HG03139 (cell line): ENCODE results near the gene PRKCI.
"Not testable (repeated sequence)": the region's sequence is repeated elsewhere in the genome, so short reads cannot be mapped to it uniquely, and the experiment has no call there.

ENCODE experiments used
- ATAC-seq: cut with Tn5 transposase; IDR thresholded peaks from one replicate; pipeline ENCODE4 v1.9.1; 2021; ENCODE audit not compliant: unreplicated experiment

Gene PRKCI

DNA sequence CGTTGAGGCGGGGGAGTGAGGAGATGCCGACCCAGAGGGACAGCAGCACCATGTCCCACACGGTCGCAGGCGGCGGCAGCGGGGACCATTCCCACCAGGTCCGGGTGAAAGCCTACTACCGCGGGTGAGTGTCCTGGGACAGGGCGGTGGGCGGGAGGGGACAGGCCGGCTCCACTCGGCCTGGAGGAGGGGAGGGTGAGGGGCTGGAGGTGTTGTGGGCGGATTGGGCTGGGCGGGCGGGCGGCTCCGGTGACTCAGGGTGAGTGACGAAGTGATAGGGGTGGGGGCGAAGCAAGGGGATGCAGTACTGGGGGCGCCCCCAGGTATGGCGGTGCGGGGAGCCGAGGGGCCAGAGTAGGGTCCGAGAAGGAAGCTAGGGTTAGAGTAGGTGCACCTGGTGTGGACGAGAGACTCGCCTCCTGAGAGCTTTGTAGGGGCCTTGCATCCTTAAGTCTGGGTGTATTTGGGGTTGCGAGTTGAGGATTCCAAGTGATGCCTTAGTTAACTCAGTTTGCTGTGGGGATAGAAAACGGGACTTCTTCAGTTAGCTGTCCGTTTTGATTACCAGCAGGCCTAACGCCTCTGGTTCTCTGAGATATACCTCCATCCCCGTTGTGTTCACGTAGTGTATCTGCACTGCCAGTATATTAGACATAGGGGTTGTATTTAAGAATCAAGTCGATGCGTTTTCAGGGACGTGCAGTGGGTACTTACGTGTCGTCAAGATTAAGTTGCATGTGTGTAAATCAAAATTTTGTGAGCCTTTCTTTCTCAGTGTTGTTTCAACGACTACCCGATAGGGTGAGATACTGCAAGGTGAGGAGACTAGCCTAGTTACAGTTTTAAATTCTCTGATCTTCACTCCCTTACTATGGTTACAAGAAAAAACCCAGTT is 670 bp downstream of the PRKCI start:
- ATAC-seq = peak; percentile 23

DNA sequence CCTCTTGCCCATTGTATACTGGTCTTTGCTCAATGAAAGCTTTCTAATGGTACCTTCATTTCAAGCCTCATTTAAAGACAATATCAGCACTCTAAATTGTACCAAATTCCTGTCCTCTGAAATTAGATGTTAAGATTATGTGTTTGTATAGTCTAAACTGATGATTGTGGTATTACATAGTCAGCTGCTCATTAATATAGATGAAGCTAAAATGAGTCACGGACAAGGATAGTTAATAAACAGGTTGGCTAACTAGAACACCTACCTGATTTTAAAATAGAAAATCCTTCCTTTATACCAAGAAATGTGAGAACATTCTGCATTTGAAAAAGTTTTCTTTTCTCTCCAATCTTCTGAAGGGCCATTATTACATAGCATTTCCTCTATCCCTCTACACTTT is 2.9 kb downstream of the PRKCI start:
- no peak for ATAC-seq

DNA sequence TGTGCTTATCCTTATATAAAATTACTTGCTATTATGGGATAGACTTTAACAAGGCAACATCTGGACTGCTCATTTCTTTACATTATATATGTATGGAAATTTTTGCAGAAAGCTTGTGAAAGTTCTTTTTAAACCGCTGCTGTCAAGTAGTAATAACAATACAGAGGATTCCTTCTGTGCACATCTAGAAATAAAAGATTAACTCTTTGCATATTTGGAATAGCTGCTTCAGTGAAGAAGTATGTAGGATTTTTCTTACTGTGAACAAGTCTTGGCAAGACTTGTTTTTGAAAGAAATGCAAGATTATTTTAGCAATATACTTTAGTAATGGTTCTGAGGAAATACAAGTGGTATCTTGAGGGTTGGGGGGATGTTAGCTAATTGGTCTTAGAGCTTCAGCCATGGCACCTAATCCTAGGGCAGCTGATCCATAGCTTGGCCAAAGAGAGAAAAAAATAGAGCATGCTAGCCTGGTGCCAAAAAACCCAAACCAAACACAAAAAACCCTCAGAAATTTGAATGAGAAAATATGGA is 4.3 kb downstream of the PRKCI start:
- no peak for ATAC-seq

DNA sequence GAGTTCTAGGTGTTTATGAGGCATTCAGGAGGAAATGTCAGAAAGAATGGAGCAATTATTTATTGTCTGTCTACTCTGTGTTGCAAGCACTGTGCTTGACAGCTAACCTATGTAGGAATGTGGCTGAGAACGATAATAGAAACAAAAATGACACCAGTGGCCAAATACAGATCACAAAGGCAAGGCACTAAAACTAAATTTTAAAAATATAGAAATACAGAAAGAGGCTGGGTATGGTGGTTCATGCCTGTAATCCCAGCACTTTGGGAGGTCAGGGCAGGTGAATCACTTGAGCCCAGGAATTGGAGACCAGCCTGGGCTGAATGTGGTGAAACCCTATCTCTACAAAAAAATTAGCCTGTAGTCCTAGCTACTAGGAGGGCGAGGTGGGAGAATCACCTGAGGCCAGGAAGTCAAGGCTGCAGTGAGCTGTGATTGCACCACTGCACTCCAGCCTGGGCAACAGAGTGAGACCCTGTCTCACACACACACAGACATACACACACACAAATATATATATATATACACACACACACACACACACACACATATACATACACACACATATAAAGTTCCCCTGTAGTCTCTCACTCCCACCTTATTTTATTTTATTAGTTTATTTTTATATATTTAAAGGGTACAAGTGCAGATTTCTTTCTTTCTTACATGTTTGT is 6.0 kb downstream of the PRKCI start:
- no peak for ATAC-seq

DNA sequence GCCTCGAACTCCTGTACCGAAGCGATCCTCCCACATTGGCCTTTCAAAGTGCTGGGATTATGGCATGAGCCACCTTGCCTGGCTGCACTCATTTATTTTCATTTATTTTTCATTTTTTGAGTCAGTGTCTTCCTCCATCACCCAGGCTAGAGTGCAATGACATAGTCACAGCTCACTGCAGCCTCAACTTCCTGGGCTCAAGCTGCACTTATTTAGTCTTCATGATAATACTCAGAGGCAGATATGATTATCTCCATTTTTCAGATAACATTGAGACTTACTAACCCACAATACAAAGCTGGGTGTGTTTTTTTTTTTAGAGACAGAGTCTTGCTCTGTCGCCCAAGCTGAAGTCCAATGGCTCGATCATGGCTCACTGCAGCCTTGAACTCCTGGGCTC is 10.0 kb downstream of the PRKCI start:
- no peak for ATAC-seq

DNA sequence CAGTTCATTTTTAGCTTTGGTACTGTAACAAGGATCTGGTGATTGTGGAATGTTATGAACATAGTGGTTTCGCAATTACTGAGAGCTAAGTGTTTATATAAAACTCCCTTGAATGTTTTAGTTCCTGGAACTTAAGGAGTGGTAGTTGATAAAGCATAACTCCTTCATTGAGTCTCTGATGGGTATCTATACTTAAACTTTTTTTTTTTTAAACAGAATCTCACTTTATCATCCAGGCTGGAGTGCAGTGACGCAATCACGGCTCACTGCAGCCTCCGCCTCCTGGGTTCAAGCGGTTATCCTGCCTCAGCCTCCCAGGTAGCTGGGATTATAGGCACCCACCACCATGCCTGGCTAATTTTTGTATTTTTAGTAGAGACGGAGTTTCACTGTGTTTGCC is 11.3 kb downstream of the PRKCI start:
- ATAC-seq = no peak

DNA sequence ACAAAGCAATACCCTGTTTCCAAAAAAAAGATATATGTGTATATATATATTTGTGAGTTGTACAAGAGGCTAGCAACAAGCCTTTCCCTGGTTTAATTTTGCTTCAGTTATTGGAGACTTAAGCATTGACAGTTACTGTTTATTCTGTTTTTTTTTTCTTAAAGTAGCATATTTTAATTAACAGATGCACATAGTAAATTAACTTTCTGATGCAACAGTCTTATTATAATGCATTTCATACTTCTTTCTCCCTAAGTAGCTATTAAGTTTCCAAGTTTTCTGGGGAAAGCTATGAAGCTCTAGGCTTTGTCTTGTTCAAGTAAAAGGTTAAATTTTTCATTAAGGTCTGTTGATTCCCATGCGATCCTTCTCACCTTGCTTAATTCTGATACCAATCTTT is 17.9 kb downstream of the PRKCI start:
- no peak for ATAC-seq

DNA sequence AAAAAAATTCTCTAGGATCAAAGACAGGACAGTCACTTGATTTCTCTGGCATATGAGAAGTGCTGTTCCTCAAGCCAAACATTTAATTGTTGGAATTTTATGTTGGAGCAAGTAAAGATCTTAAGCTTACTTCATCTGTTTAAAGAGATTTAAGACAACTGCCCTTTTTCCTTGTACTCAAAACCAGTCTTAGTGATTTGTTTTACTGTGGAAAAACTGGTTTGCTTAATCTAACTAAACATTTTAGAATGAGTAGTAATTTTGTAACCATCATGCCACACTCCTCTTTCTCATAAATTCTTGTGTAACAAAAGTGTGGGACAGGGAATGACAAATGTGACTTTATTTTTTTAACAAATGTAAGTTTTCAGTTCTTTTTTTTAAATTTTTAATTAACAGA is 18.4 kb downstream of the PRKCI start:
- ATAC-seq = no peak

DNA sequence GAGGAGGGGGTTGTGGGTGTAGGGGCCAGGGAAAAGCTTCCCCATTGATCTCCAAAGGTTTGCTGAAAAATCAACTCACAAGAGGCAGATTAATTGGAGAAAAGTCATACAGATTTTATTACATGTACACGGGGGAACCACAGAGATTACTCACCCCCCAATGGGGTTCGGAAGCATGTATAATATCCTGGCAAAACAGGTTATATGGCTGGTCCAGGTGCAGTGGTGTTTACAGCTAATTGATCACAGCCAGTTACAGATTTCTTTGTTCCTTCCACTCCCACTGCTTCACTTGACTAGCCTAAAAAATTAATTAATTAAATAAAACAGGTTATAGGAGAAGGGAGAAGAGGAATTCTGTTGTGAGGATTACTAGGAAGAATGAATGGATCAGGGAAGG is 22.4 kb downstream of the PRKCI start:
- no peak for ATAC-seq

DNA sequence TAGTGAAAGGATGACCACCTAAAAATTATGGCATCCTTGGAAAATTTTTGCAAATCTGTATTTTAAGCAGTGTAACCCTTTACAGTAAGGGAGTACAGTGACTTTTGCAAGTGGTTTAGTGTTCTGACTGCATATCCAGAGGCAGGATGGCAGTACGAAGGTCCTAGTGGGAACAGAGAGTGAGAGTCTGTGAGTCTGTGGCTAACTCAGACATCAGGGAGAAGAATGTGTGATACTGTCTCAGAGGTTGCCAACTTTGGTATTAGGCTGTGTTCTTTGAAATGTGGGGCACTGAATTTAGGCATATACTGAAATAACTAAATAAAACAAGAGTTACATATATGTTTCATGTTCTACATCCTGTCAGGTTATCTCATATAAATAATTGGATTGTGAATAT is 25.7 kb downstream of the PRKCI start:
- ATAC-seq = no peak

DNA sequence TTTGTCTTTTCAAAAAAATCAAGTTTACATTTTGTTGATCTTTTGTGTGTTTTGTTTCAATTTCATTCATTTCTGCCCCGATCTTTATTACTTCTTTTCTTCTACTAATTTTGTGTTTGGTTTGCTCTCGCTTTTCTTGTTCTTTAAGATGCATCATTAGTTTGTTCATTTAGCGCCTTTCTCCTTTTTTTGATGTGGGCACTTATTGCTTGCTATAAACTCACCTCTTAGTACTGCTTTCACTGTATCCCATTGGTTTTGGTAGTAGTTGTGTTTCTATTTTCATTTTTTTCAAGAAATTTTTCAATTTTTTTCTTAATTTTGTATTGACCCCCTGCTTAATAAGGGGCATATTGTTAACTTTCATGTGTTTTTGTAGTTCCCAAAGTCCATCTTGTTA is 34.4 kb downstream of the PRKCI start:
- ATAC-seq = no peak

DNA sequence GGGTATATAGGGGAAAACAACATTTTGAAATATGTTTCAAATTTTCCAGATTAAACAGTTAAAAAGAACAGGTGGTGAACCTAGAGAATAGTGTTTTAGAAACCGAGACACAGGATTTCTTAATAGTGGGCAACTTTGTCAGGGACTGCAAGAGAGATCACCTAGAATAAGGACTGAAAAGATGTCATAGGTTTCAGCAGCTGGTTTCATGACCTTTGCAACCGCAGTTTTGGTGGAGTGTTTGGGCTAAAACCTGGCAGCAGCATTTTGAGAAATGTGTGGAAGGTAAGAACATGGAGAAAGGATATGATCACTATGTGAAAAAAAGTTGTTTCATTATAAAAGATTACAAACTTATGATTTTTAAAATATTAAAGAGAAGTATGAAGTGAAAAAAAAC is 34.9 kb downstream of the PRKCI start:
- ATAC-seq = peak; percentile 55

DNA sequence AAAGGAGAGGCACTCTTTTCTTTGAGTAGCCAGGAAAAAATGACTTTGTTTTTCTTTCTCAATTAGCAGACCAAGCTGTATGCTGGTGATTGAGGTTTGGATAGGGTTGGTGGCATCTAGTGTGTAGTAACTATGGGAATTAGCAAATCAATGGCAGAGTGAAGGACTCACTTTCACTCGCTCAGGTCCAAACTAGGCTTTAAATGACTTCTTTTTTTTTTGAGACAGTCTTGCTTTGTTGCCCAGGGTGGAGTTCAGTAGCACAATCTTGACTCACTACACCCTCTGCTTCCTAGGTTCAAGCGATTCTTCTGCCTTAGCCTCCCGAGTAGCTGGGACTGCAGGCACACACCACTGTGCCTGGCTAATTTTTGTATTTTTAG is 35.9 kb downstream of the PRKCI start:
- ATAC-seq = peak; percentile 22

DNA sequence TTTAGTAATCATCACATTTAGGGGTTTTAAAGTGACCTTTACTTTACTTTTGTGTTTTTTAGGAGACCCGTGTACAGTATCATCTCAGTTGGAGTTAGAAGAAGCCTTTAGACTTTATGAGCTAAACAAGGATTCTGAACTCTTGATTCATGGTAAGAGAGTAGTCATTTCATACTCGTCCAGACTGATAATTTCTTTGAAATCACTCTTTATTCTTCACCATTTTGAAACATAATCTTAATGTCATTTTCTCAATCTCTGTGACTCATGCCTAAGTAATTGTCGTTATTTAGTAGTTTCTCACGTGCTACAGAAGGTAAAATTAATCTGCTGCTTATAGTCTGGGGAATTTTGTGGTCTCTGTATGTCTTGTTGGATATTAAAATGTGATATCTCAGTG is 37.7 kb downstream of the PRKCI start:
- no peak for ATAC-seq

DNA sequence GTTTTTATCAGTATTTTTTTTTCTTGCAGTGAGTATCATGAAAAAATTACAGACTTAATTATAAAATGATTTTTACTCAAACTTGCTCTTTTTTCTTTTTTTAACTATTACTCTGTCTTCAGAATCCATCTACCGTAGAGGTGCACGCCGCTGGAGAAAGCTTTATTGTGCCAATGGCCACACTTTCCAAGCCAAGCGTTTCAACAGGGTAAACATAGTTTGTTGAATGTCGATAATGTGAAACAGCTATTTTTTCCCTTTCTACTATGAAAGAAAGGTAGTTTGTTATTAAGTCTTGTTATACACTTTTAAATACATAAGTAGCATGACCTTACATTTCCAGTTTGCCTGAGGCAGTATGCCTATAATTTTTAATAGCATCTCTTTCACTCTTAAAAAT is 45.6 kb downstream of the PRKCI start:
- ATAC-seq = no peak

DNA sequence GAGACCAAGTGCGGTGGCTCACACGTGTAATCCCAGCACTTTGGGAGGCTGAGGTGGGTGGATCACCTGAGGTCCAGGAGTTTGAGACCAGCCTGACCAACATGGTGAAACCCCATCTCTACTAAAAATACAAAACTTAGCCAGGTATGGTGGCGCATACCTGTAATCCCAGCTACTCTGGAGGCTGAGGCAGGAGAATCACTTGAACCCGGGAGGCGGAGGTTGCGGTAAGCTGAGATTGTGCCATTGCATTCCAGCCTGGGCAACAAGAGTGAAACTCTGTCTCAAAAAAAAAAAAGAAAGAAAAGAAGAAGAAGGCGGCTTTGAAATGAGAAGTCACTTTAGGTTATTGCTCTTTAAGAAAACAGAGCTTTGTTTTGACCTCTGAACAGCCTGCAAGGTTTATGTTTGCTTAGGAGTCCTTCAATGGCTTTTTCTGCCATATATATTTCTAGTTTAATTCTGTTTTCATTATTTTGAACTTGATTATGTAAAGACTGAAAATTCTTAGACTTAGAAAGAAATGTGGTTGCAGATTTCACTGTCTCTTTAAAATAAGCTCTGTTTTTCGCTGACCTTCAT is 47.5 kb downstream of the PRKCI start:
- not testable (repeated sequence) for ATAC-seq

DNA sequence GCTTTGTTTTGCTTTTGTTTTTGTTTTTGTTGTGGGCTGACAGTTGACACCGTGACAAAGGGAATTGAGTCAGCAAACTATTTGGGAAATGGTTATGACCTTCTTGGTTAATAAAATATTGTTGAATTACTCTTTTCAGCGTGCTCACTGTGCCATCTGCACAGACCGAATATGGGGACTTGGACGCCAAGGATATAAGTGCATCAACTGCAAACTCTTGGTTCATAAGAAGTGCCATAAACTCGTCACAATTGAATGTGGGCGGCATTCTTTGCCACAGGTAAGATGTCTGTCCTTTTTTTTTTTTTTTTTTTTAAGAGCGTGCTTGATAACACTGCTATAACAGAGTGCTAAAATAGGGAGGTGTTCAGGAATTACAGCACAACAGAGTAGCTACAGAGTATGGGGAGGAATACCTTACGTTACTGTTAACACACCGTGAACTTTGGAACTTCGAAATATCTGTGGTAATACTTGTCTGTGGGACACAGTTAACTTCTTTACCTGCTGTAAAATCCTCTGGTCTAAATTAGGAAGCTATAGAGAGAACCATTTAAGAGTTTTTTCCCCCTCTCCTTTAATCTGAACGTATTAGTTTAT is 48.2 kb downstream of the PRKCI start:
- no peak for ATAC-seq

DNA sequence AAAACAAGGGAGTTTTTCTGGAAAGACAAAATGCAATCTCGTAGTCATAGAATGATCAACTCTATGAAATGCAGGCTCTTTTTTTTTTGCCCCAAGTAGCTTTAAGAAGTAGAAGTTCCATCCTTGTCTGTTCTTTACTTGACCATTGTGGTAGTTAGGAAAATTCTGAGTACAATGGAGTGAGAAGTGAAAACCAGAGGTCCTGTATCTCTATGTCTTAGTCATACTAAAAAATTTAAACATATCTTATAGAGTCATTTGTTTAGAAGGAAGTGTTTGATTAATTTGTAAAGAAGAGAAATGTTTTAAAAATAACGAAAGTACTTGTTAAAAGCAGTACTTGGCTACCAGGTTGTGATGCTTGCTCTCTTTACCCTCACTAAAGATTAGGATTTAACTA is 52.4 kb downstream of the PRKCI start:
- no peak for ATAC-seq

DNA sequence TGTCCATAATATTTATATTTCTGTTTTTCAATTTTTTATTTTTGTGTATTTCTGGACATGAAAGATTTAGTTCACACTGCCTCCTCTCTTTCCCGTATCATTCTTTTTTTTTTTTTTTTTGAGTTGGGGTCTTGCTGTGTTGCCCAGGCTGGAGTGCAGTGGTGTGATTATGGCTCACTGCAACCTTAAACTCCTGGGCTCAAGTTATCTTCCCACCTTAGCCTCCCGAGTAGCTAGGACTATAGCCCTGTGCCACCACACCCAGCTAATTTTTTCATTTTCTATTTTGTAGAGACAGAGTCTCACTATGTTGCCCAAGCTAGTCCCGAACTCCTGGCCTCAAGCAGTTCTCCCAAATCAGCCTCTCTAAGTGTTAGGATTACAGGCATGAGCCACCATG is 53.6 kb downstream of the PRKCI start:
- no peak for ATAC-seq

DNA sequence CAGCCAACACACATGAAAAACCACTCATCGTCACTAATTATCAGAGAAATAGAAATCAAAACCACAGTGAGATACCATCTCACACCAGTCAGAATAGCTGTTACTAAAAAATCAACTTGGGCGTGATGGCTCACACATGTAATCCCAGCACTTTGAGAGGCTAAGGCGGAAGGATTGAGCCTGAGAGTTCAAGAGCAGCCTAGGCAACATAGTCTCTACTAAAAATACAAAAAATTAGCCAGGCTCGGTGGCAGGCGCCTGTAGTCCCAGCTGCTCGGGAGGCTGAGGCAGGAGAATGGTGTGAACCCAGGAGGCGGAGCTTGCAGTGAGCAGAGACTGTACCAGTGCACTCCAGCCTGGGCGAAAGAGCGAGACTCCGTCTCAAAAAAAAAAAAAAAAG is 55.1 kb downstream of the PRKCI start:
- ATAC-seq = not testable (repeated sequence)

DNA sequence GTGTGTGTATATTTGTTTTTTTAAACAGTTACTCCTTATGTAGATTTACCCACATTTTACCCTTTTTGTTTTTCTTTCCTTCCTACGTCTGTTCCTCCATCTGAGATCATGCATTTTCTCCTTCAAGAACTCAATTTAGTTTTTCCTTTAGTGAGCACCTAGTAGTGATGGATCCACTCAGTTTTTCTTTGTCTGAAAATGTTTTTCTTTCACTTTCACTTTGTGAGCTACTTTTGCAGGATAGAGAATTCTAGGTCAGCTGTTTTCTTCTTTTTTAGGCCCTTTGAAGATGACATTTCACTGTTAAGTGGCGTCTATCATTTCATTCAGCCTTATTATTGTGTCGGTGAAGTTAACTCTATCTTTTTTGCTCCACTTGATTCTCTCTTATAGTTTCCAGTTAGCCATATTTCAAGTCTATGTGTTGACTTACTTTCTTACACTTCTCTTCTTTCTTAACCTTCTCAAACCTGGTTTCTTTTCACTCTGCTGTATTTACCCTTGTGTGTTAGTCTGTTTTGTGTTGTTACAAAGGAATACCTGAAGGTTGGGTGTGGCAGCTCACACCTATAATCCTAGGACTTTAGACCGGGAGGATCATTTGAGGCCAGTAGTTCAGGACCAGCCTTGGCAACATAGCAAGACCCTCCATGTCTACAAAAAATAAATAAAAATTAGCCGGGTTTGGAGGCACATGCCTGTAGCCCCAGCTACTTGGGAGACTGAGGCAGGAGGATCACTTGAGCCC is 55.8 kb downstream of the PRKCI start:
- no peak for ATAC-seq
